ENCODE measurements around the gene ACTR6. TPM values are rescaled to one million over a fixed set of nuclear protein-coding genes. Genes with fewer than 3 reads are reported as not detected.
A peak's percentile ranks its signal among the peaks of the same experiment; 100 is the strongest.
"Not testable (repeated sequence)": the region's sequence is repeated elsewhere in the genome, so short reads cannot be mapped to it uniquely, and the experiment has no call there.

The ACTR6 gene
- total RNA-seq (2014; rRNA removed; shearing (Covaris generic)), result 15.6 and 20.8 TPM in 2 replicates
- polyA plus RNA-seq (2015; cell fraction: cytosol; rRNA removed), result 28.9 and 43.8 TPM in 2 replicates
- polyA plus RNA-seq (2015; cell fraction: nucleus; rRNA removed), result 46.0 and 75.3 TPM in 2 replicates

DNA sequence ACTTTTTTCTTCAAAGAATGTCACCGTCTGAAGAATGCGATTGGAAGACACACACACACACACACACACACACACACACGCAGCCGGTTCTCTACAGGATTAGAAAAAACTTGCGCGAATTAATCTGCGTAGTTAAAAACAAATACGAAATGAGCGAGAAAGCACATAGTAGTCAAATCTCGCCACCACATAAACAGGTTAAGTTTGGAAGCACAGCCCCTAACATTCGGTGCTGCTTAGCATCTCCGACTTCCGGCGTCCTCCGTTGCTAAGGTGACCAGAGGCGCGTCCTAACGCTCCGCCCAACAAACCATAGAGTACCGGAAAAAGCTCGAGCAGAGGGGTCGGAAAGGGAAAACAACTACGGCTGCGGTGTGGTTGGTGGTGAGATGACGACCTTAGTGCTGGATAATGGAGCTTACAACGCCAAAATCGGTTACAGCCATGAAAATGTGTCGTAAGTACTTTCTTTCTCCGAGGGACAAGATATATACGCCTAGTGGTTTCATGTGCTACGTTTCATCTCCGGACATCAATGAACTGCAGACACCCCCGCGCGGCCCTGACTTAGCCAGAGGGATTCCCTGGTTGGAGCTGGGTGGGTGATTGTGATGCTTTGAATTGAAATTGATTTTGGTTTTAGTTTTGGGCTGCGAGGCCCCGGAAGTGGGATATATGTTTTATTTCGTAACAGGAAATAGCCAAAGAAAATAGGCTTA is at the start of gene ACTR6:
Gene ACTR6 (plus strand): TSS at position 353 of the 719 bp plus-strand sequence. CDS start 37 bp downstream, at position 390.
- peak; percentile 94 for DNase-seq (ENCODE audit: low read depth)

DNA sequence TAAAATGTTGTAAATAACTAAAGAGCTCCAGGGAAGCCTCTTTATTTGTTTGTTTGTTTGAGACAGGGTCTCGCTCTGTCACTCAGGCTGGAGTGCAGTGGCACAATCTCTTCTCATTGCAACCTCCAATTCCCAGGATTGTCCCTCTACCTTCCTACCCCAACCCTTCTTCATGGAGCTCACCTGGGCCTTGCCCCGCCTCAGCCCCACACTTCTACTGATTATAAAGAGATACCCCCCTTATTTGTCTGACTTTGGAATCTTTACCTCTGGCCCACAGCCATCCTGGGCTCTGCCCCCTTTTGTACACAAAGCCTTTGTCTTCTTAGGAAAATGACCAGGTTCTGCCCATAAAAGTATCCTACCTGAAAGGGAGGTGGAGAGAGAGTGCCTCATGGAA is 48.8 kb upstream of the ACTR6 start:
- DNase-seq (ENCODE audit: low read depth), result no peak

DNA sequence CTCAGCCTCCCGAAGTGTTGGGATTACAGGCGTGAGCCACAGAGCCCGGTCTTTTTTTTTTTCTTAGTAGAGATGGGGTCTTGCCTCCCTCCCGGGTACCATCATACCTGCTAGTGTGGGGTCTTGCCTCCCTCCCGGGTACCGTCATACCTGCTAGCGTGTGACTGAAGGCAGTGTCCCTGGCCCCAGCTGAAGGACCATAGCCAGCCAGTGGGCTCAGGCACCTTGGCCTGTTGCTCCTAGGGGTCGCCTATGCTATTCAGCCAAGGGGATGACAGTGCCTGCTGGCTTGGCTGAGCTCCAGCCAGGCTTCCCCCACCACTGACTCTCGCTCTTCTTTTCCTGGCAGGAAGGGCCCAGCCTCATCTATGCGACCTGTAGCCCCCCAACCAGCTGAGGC is 47.5 kb upstream of the ACTR6 start:
- no peak for DNase-seq (ENCODE audit: low read depth)

DNA sequence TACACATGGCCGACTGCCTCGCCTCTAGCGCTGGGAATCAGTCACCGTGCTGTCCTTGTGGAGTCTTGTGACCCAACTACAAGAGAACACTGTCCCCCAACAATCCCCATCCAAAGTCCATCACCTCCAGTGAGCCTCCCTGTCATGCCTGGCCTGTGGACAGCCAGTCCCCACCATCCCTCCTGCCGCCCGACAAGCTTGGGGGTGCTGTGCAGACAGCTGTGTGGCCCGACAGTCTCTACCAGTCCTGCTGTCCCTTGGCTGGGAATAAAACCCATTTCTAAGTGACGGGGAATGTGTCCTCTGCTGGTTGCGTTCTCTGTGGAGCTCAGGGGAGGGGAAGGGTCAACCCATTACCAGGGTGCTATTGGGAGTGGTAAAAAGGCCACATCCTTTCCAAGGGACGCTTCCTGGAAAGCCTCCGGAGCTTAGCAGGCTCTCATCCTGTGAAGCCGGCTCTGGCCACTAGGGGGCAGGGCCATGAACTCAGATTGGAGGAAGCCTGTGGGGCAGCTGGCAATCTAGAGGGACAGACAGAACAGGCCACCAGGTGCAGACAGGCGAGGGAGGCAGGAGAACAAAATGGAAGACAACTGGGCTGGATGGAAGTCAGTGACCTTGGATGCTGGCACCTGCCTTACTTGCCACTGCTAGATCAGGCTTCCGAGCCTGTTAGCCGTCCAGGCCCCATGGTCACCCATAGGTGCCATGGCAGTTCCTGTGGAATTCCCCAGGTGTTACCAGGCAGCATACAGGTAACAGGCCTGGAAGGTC is 46.0 kb upstream of the ACTR6 start:
- DNase-seq (ENCODE audit: low read depth), result peak; percentile 55

DNA sequence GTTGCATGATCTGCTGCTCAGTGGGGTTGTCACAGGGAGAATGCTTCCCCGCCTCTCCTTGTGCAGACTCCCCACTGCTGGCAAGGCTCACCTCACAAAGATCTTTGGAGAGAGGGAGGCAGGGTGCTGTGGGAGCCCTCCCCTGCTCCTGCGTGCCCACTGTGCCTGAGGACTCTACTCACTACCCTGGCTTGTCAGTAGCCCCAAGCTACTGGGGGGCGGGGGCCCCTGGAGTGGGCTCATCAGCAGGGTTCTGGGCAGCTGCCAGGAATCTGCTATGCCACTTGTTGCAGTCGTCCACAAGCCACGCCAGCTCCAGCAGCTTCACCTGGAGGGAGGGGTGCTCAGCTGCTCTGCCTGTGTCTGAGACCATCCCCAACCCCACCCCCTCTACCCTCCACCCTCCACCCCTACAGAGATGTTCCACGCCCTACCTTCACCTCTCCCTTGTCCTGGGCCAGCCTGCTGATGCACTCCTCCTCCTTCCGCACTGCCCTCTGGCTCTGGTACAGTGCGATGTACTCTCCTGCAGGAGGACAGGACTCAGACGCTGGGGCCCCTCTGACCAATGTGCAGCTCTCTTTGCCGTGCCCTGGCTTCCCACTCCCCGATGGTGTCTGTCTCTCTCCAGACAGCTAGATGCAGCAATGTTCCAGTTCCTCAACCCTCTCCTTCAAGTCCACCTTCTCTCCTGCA is 43.7 kb upstream of the ACTR6 start:
- no peak for DNase-seq (ENCODE audit: low read depth)

DNA sequence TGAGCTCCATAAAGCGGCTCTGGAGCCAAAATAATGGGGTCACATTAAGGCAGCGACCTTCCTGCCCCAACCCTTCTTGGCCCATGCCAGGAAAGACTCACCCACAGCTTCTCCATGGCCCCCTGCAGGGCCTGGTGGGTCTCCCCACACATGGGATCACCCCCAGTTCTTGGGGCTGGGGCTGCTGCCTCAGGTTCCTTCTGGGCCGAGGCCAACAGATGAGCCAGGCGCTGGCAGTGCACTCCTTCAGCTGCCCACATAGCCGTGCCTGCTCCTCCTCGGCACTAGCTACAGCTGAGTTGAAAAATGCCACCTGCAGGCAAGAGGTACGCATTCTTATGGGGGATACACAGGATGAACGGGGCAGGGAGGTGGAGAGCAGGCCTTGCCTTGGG is 43.2 kb upstream of the ACTR6 start:
- no peak for DNase-seq (ENCODE audit: low read depth)

DNA sequence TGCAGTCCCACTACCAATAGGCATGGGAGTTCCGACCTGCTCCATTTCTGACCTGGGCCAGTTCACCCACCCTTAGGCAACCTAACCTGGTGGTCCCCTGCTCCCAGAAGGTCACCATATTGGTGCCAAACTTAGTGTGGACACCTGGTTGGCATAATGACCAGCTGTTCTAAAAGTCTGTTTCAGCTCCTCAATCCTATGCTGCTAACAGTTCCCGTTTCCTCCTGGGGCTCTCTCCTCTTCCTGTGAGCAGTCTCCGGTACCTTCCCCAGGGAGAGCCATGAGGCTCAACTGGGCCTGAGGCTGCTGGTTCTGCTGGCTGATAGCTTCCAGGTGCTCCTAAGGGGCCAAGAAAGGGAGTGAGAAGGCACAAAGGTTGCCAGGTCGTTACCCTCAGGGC is 42.1 kb upstream of the ACTR6 start:
- DNase-seq (ENCODE audit: low read depth), result no peak

DNA sequence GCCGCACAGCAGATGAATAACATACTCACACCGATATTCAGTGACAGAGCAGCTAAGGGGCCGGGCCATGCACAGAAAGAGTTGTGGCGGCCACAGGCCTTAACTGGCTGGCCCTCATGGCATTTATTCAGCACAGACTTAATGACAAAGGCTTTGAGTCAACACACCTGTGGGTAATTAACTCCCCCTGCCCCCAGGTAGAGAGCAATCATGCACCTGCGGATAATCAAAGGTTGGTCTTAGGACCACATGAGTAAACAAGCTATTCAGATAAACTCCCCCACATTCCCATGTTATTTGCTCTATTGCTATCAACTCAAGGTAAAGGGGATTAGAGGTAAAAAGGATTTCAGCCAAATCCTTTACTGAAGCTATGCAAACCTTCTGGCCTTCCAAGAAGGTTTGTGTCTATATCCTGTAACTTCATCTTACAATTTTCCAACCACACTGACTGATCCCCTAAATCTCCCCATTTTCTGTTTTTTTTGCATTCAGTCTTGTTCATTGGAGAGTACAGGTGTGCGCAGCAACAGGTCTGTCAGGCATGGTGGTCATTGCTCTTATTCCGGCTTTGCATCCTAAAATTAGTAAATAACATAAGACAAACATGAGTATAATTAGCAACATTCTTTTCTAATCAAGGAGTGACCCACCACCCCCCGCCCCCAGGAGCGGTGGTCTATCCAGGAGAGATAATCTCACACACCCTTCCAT is 41.1 kb upstream of the ACTR6 start:
- no peak for DNase-seq (ENCODE audit: low read depth)

DNA sequence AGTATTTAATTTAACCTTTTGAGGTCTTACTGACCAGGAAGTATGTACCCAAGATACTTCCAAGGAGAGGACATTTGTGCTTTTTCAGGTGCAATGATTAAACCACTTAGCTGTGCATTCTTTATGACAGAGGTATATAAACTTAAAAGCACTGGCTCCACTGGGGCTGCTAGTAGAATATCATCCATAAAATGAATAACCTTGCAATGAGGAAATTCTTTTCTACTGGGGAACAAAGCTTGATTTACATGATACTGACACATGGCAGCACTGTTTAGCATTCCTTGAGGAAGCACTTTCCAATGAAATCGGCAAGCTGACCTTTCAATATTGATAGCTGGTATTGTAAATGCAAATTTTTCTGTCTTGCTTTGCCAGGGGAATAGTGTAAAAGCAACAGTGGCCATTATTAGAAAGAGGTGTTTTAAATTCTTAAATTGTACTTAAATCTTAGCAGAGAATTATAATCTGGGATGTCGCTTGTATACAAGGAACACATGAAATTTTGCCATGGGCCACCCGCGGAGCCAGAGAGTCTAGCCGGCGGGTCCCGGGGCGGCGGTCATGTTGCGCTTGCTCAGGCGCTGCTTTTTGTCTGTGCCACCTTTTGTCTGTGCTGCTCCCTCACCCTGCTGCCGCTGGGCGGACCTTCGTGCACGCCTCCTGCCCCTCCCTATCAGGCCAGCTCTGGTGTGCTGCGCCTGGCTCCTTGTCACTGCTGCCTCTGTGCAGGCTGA is 37.0 kb upstream of the ACTR6 start:
- peak; percentile 73 for DNase-seq (ENCODE audit: low read depth)

DNA sequence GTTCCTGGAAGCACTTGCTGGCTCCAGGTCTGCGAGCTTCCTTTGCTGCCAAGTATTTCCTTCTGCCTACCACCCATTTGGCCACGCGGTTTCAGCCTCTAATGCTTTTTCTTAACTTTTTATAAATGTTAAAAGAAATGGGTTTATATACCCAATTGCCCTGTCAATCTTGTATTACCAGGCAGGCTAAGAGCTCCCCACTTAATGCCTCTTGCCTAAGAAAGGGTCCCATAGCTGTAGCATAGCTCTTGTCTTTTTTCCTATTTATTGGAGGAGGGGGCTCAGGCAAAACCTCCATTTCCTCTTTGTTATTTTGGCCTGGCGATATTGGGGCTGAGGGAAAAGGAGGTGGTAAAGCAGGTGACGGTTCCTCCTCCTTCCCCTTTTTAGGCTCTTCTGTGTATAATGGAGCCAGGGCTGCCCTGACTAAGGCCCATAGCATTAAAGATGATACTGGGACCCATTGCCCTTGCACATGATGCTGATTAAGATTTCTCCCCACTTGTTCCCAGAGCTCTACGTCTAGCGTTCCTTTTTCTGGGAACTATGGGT is 36.4 kb upstream of the ACTR6 start:
- DNase-seq (ENCODE audit: low read depth), result no peak

DNA sequence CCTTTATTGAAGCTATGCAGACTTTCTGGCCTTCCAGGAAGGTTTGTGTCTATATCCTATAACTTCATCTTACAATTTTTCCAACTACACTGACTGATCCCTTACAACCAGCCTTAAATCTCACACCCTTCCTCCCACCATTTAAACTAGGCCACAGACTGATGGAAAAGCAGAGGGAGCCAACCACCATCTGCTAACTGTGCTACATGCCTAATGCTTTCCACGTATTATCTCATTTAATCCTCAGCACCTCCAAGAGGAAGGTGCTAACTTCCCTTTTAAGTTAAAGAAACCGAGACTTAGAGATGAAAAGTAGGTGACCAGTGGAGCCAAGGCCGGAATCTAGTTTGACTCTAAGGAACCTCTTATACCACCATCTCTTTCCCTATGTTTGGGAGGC is 35.3 kb upstream of the ACTR6 start:
- DNase-seq (ENCODE audit: low read depth), result no peak

DNA sequence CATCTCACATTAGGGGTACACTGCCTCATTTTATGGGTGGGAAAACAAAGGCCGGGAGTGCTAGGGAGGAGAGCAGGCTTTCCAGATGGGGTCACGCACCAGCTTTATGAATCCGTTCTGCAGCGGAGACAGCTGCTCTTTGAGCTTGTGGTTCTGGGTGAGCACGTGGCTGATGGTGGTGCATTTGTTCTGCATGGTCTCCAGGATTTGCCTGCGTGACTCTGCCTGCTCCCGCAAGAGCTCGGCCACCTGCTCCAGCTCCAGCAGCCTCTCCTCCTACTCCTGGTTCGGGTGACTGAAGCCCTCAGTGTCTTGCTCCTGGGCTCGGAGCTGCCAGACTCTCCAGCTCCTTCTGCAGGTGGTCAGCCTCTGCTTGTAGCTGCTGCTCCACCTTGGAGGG is 34.4 kb upstream of the ACTR6 start:
- DNase-seq (ENCODE audit: low read depth), result no peak

DNA sequence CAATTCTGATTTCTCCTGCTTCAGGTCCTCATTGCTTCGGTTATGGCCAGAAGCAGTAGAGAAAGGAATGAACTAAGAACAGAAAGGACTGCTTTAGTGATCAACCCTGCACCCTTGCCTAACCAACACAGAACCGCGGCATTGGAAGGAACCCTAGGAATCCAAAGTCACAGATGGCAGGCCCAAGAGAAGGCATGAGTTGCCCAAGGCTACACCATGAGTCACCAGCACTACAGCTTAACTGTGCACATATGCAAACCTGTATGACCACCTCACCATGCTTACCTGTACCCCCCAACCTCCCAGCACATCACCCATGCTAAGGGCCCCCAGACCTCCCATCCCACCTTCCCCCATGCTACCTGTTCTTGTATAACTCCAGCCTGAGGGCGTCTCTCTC is 32.1 kb upstream of the ACTR6 start:
- no peak for DNase-seq (ENCODE audit: low read depth)

DNA sequence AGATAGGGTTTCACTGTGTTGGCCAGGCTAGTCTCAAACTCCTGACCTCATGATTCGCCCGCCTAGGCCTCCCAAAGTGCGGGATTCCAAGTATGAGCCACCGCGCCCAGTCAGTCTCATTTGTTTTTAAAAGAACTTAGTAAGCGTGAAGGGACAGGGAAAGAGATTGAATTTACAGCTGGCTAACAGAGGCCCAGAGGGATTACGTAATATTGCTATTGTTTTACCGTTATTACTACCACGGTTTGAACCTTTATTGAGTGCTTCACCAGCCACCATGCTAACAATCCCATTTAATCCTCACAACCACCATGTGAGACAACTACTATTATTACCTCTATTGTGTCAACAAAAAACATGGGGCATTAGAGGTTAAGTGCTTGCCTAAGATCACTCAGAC is 31.3 kb upstream of the ACTR6 start:
- DNase-seq (ENCODE audit: low read depth), result no peak

DNA sequence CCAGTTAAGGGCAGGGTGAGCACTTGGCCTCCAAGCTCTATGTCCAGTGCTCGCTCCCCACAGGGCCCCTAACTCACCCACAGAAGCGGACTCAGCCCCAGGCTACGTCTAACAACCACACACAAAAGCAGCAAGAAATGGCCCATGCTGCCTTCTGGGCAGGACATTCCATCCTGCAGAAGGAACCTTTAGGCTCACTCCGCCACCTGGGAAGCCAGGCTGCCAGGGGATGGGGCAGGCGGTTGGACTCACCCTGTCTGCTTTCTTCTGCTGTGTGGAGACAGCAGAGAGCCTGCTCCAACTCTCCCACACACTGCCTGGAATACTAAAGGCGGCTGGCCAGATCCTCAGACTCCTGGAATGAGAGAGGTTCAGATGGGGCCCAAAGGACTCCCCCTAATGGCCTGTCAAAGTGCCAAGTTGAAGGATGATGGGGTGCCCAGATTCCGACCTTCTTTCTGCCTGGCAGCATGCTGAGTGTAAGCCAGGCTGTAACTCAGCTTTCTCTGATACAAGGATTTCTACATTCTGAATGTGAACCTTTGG is 30.2 kb upstream of the ACTR6 start:
- DNase-seq (ENCODE audit: low read depth), result no peak

DNA sequence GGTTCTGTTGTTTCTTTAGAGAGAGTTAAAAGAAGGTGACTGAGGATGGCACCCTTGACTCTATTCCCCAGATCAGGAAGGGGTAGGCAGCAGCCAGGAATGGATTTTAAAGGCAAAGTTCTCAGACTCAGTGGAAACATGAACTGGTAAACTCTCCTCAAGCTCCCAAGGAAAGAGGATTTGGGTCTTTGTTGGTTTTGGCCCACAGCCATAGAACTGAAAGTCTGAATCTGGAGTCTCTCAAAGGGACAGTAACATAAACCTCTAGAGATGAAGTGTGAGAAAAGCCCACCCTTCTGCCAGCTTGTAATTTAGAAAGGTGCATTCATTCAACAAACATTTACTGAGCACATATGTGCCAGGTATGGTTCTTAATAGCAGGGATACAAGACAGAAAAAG is 29.4 kb upstream of the ACTR6 start:
- DNase-seq (ENCODE audit: low read depth), result no peak

DNA sequence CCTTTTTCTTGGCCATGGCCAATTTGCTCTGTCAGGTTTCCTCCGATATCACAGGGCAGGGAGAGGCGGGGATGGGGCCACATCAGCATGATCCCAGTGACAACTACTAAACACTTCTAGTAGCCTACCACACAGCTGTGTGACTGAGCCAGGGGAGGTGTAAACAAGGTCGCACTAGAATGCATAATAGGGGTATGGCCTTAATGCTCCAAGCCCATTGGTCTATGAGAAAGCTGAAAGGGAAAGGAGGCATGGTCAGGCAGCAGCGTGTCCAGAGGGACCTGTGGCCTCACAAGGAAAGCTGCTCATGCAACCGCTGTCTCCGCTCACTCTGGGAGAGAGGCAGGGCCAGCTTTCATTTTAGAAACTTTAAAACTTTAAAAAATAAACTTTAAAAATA is 27.5 kb upstream of the ACTR6 start:
- no peak for DNase-seq (ENCODE audit: low read depth)

DNA sequence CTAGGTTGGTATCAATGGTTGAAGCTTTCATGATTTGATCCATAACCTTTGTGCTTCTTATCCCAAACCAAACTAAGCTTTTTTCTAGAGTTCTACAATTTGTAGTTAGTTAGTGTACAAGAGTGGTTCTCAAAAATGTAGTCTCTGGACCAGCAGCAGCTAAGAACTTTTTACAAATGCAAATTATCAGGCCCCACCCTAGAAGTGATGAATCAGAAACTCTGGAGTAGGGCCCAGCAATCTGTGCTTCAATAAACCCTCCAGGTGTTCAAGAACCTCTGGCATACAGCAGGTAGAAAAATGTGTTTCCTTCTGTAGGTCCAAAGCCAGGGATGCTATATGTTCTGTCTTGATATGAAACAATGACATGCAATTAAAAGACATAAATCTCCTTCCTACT is 26.1 kb upstream of the ACTR6 start:
- no peak for DNase-seq (ENCODE audit: low read depth)

DNA sequence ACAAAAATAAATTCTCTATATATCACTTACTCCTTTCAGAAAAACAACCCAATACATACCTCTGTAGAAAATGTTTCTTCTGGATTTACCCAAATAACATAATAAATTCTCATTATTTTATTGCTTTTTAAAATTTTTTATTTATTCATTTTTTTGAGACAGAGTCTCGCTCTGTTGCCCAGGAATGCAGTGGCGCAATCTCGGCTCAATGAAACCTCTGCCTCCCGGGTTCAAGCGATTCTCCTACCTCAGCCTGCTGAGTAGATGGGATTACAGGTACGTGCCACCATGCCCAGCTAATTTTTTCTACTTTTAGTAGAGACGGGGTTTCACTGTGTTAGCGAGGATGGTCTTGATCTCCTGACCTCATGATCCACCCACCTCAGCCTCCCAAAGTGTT is 24.1 kb upstream of the ACTR6 start:
- DNase-seq (ENCODE audit: low read depth), result not testable (repeated sequence)

DNA sequence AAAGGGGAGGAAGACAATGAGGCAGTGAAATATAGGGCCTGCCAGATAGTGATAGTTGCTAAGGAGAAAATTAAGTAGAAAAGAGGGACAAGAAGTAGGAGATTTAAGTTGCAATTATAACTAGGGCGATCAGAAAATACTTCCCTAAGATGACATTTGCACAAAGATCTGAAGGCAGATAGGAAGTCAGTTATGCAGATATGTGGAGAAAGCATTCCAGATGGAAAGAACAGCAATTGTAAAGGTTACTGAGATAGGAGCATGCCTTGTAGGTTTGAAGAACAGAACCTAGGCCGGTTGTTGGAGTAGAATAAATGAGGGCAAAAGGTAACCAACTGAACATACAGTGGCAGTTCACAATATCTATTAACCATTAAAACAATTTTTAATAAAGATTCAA is 21.4 kb upstream of the ACTR6 start:
- DNase-seq (ENCODE audit: low read depth), result no peak

Data from HT1080 (cell line).